H1 (cell line): ENCODE measurements around the gene ZNF595. TPM values are rescaled to one million over a fixed set of nuclear protein-coding genes. Genes with fewer than 3 reads are reported as not detected.

Experiments
- CTCF ChIA-PET: fragments of 300-600 bp; sonication (Branson Sonifier 250); formaldehyde crosslinking; loops from one replicate; lab custom pipeline; 2021; ENCODE audit not compliant: partially characterized antibody; lab: Charles Lee
- POLR2A ChIA-PET: fragments of 300-600 bp; sonication (Branson Sonifier 250); formaldehyde crosslinking; loops from one replicate; lab custom pipeline; 2021; ENCODE audit warnings: inconsistent platforms; ENCODE audit not compliant: partially characterized antibody; lab: Charles Lee
- DNase-seq, 2 experiments: peaks; one replicate each; pipeline versions ENCODE4 v3.0.0 to v3.0.0-alpha.2; 2010 to 2022; ENCODE audit warnings: low spot score in 2 of 2, low read depth in 1 of 2, mixed read lengths in 1 of 2
- FAIRE-seq: peaks from 2 replicates; lab custom pipeline; 2011; peaks lifted over from hg19 to GRCh38; lab: Jason Lieb, UNC
- H2AFZ ChIP-seq: 2 replicates; pipeline ENCODE4 v1.8.1; 2012; ENCODE audit warnings: low read length, inconsistent platforms
- H2AK5ac ChIP-seq: 2 replicates; pipeline ENCODE4 v1.6.1; 2013; ENCODE audit warnings: low read depth, low read length
- H2BK120ac ChIP-seq: replicated peaks from 2 replicates; pipeline ENCODE3; 2013; ENCODE audit warnings: low read depth, low read length, inconsistent platforms
- H2BK12ac ChIP-seq: 2 replicates; pipeline ENCODE4 v1.6.1; 2013; ENCODE audit warnings: low read depth, low read length
- H2BK15ac ChIP-seq: 2 replicates; pipeline ENCODE4 v1.6.1; 2013; ENCODE audit warnings: low read length
- H2BK20ac ChIP-seq: 2 replicates; pipeline ENCODE4 v1.6.1; 2013; ENCODE audit warnings: low read length
- H2BK5ac ChIP-seq: 2 replicates; pipeline ENCODE4 v1.6.1; 2013; ENCODE audit warnings: low read depth, low read length
- H3K14ac ChIP-seq: 2 replicates; pipeline ENCODE4 v1.6.1; 2013; ENCODE audit warnings: inconsistent platforms; ENCODE audit not compliant: insufficient read length
- H3K18ac ChIP-seq: 2 replicates; pipeline ENCODE4 v1.6.1; 2013; ENCODE audit warnings: low read length; ENCODE audit errors: extremely low read depth
- H3K23ac ChIP-seq: 2 replicates; pipeline ENCODE4 v1.6.1; 2013; ENCODE audit warnings: inconsistent platforms; ENCODE audit not compliant: insufficient read length
- H3K23me2 ChIP-seq: 2 replicates; pipeline ENCODE4 v1.6.1; 2013; ENCODE audit warnings: low read depth, low read length
- H3K27ac ChIP-seq: 2 replicates; pipeline ENCODE4 v1.6.1; 2011; ENCODE audit warnings: low read depth, low read length, inconsistent platforms
- H3K27me3 ChIP-seq, 4 experiments: replicated peaks in 1 of 4; 1 replicate in 1 of 4; 2 replicates in 3 of 4; pipeline versions ENCODE4 v1.6.1 to v1.8.1; 2011 to 2013; ENCODE audit warnings: low read length in 3 of 4, mild to moderate bottlenecking in 3 of 4, inconsistent platforms in 2 of 4, mixed read lengths in 2 of 4, moderate library complexity in 1 of 4; ENCODE audit not compliant: control insufficient read depth in 3 of 4, insufficient read depth in 3 of 4; ENCODE audit errors: extremely low read depth in 1 of 4
- H3K36me3 ChIP-seq, 4 experiments: 2 replicates each; pipeline versions ENCODE4 v1.6.1 to v1.8.1; 2011 to 2013; ENCODE audit warnings: mild to moderate bottlenecking in 4 of 4, low read length in 3 of 4, moderate library complexity in 2 of 4, control low read depth in 1 of 4, inconsistent platforms in 1 of 4; ENCODE audit not compliant: insufficient read depth in 4 of 4, control insufficient read depth in 2 of 4
- H3K4ac ChIP-seq: replicated peaks from 2 replicates; pipeline ENCODE3; 2013; ENCODE audit warnings: low read length, low read depth, mixed read lengths, inconsistent platforms; ENCODE audit not compliant: insufficient read length
- H3K4me1 ChIP-seq, 4 experiments: replicated peaks in 1 of 4; 1 replicate in 1 of 4; 2 replicates in 3 of 4; pipeline versions ENCODE4 v1.6.1 to v1.8.1; 2011 to 2013; ENCODE audit warnings: low read length in 3 of 4, inconsistent platforms in 2 of 4, mixed read lengths in 1 of 4; ENCODE audit not compliant: insufficient read depth in 4 of 4, control insufficient read depth in 3 of 4
- H3K4me2 ChIP-seq, 2 experiments: 2 replicates each; pipeline versions ENCODE4 v1.6.1 to v1.8.1; 2011 to 2013; ENCODE audit warnings: low read depth in 2 of 2, low read length in 2 of 2, control low read depth in 1 of 2, inconsistent platforms in 1 of 2, mild to moderate bottlenecking in 1 of 2; ENCODE audit not compliant: insufficient read depth in 1 of 2
- H3K4me3 ChIP-seq, 4 experiments: fragments of 200-600, 300-600 bp in 1 of 4; sonication (generic), shearing (Covaris generic), sonication (Bioruptor Twin) in 1 of 4; 2 replicates each; pipeline versions ENCODE4 v1.5.1 to v1.8.1; 2011 to 2016; ENCODE audit warnings: low read length in 4 of 4, low read depth in 3 of 4, control low read depth in 2 of 4, inconsistent platforms in 2 of 4, mild to moderate bottlenecking in 2 of 4, mixed read lengths in 1 of 4, moderate library complexity in 1 of 4; ENCODE audit not compliant: insufficient read depth in 2 of 4; ENCODE audit errors: extremely low read depth in 1 of 4
- H3K56ac ChIP-seq: replicated peaks from 2 replicates; pipeline ENCODE3; 2013; ENCODE audit warnings: low read depth, mild to moderate bottlenecking, mixed read lengths, low read length, inconsistent platforms; ENCODE audit not compliant: insufficient read length
- H3K79me1 ChIP-seq: 2 replicates; pipeline ENCODE4 v1.6.1; 2013; ENCODE audit warnings: low read depth, low read length, control low read depth
- H3K79me2 ChIP-seq, 2 experiments: 2 replicates each; pipeline versions ENCODE4 v1.6.1 to v1.8.1; 2012 to 2013; ENCODE audit warnings: low read length in 2 of 2, mild to moderate bottlenecking in 2 of 2, inconsistent platforms in 1 of 2; ENCODE audit not compliant: insufficient read depth in 2 of 2, control insufficient read depth in 1 of 2
- H3K9ac ChIP-seq, 4 experiments: replicated peaks in 1 of 4; 1 replicate in 1 of 4; 2 replicates in 3 of 4; pipeline versions ENCODE4 v1.6.1 to v1.8.1; 2011 to 2013; ENCODE audit warnings: low read depth in 3 of 4, low read length in 3 of 4, control low read depth in 2 of 4, mild to moderate bottlenecking in 2 of 4, moderate library complexity in 2 of 4, inconsistent platforms in 1 of 4; ENCODE audit errors: extremely low read depth in 1 of 4
- H3K9me3 ChIP-seq, 2 experiments: 2 replicates each; pipeline versions ENCODE4 v1.6.1 to v1.8.1; 2012 to 2013; ENCODE audit warnings: mild to moderate bottlenecking in 2 of 2, moderate library complexity in 2 of 2, control low read depth in 1 of 2, inconsistent platforms in 1 of 2, low read depth in 1 of 2, low read length in 1 of 2, mixed read lengths in 1 of 2; ENCODE audit not compliant: insufficient read depth in 2 of 2
- H4K20me1 ChIP-seq, 2 experiments: replicated peaks in 1 of 2; 2 replicates each; pipeline versions ENCODE3 to v1.8.1; 2011 to 2013; ENCODE audit warnings: inconsistent platforms in 2 of 2, low read length in 2 of 2, mild to moderate bottlenecking in 1 of 2; ENCODE audit not compliant: insufficient read depth in 2 of 2, control insufficient read depth in 1 of 2
- H4K5ac ChIP-seq: 2 replicates; pipeline ENCODE4 v1.6.1; 2013; ENCODE audit warnings: low read length, low read depth, mixed read lengths, inconsistent platforms; ENCODE audit not compliant: insufficient read length
- H4K8ac ChIP-seq: 2 replicates; pipeline ENCODE4 v1.8.0; 2013; ENCODE audit warnings: mild to moderate bottlenecking, moderate library complexity, low read length, inconsistent platforms; ENCODE audit not compliant: insufficient read depth; ENCODE audit errors: extremely low read depth
- H4K91ac ChIP-seq: replicated peaks from 2 replicates; pipeline ENCODE3; 2013; ENCODE audit warnings: low read length, mixed read lengths, inconsistent platforms; ENCODE audit not compliant: insufficient read length
- BACH1 ChIP-seq: IDR thresholded peaks from 2 replicates; pipeline ENCODE4 v1.6.1; 2012; ENCODE audit warnings: low read length, improper control_type of control experiment
- CBX5 ChIP-seq: fragments of 300-800, 300-1000 bp; sonication (generic); IDR thresholded peaks from 2 replicates; pipeline ENCODE4 v1.7.1; 2016; ENCODE audit warnings: antibody characterized with exemption, low read length, low read depth
- CBX8 ChIP-seq: fragments of 300-800, 300-1000 bp; sonication (generic); IDR thresholded peaks from 2 replicates; pipeline ENCODE4 v1.7.1; 2016; ENCODE audit warnings: low read depth, low read length, borderline replicate concordance
- CTBP2 ChIP-seq: IDR thresholded peaks from 2 replicates; pipeline ENCODE4 v1.7.0; 2011; ENCODE audit warnings: borderline replicate concordance, mild to moderate bottlenecking, moderate library complexity, mixed read lengths, low read length; ENCODE audit not compliant: insufficient read depth, insufficient read length
- E2F6 ChIP-seq: IDR thresholded peaks from 2 replicates; pipeline ENCODE4 v1.6.1; 2012; ENCODE audit warnings: inconsistent platforms
- POLR2A ChIP-seq, 2 experiments: IDR thresholded peaks; 1 replicate in 1 of 2; 2 replicates in 1 of 2; pipeline ENCODE4 v1.6.1; 2011; ENCODE audit warnings: low read depth in 2 of 2, low read length in 2 of 2, mild to moderate bottlenecking in 2 of 2; ENCODE audit errors: control extremely low read depth in 1 of 2
- POU5F1 ChIP-seq: IDR thresholded peaks from 2 replicates; pipeline ENCODE4 v1.6.1; 2011; ENCODE audit warnings: low read depth, mild to moderate bottlenecking, low read length, moderate library complexity
- RBBP5 ChIP-seq: IDR thresholded peaks from 2 replicates; pipeline ENCODE4 v1.7.1; 2012; ENCODE audit warnings: low read depth, mild to moderate bottlenecking, inconsistent platforms, low read length, moderate library complexity, borderline replicate concordance
- RXRA ChIP-seq: IDR thresholded peaks from 2 replicates; pipeline ENCODE4 v1.6.1; 2011; ENCODE audit warnings: low read depth, mild to moderate bottlenecking, low read length, moderate library complexity; ENCODE audit not compliant: insufficient read depth
- SIN3A ChIP-seq, 2 experiments: IDR thresholded peaks in 1 of 2; conservative IDR thresholded peaks in 1 of 2; 2 replicates each; pipeline ENCODE4 v1.6.1; 2011 to 2012; ENCODE audit warnings: low read length in 2 of 2, improper control_type of control experiment in 1 of 2, low read depth in 1 of 2, mild to moderate bottlenecking in 1 of 2
- SIX5 ChIP-seq: IDR thresholded peaks from 2 replicates; pipeline ENCODE4 v1.6.1; 2011; ENCODE audit warnings: mild to moderate bottlenecking, low read depth, low read length
- SP1 ChIP-seq: IDR thresholded peaks from 2 replicates; pipeline ENCODE4 v1.6.1; 2011; ENCODE audit warnings: low read depth, low read length
- SP4 ChIP-seq: IDR thresholded peaks from 2 replicates; pipeline ENCODE4 v1.6.1; 2012; ENCODE audit warnings: low read length, inconsistent platforms
- SRF ChIP-seq: IDR thresholded peaks from 2 replicates; pipeline ENCODE4 v1.6.1; 2011; ENCODE audit warnings: mild to moderate bottlenecking, low read depth, low read length, moderate library complexity
- TBP ChIP-seq: IDR thresholded peaks from 2 replicates; pipeline ENCODE4 v1.6.1; 2011; ENCODE audit warnings: low read depth, low read length, improper control_type of control experiment
- WGBS, 2 experiments: shearing (Covaris generic) in 1 of 2; methylation state at CpG; one replicate each; pipeline versions ENCODE4 v1.1.6 to v1.1.7; 2013 to 2015; ENCODE audit warnings: low lambda C conversion rate in 2 of 2, mixed read lengths in 2 of 2, inconsistent platforms in 1 of 2, low coverage in 1 of 2, missing lambda C conversion rate in 1 of 2; ENCODE audit not compliant: insufficient replicate concordance in 2 of 2, insufficient coverage in 1 of 2, insufficient read length in 1 of 2; ENCODE audit errors: extremely low coverage in 1 of 2, missing lambda C conversion rate in 1 of 2; 5-methylcytosine and 5-hydroxymethylcytosine counted together
- polyA plus RNA-seq, 7 experiments: library from polyadenylated mRNA; depleted of rRNA in 3 of 7; stranded (reverse) in 5 of 7; unstranded in 2 of 7; fragments of >200 nt in 5 of 7; fragments of 200-250 nt in 2 of 7; gene quantifications; 1 replicate in 5 of 7; 2 replicates in 1 of 7; 4 replicates in 1 of 7; pipeline versions ENCODE4 v1.2.1 to v1.2.3, GENCODE V29; 2011 to 2013; ENCODE audit warnings: missing spikeins in 2 of 7, mixed read lengths in 2 of 7
- total RNA-seq: library from RNA; stranded (reverse); fragmentation: NEBNext Ultra II Directional; extraction: Animal tissue kit (Norgen Biotek cat#: 25700); gene quantifications from 2 replicates; pipeline ENCODE4 v1.2.1, GENCODE V29; 2021

ZNF595 gene
- total and polyA plus RNA-seq, 2 of the 8 experiments (the other 6 are each of a cell fraction or from before 2014, with no cell fraction given): 3.3 to 22.5 TPM

DNA sequence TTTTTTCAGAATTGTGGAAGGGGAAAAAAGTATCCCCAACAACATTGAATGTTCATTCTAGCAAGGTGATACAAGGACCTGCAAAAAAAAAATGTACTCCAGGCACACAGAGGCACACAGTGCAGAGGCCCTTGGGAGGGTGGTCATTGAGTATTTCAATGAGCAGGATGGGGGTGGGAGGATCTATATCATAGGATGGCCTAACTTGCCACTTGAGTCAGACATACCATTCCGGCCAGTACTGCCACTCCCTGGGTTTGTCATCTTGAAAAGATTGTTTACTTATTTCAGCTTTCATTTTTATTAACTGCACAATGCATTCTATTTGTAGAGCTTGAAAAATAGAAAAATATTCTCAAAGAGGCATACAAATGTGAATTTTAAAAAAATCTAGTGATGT is 18.7 kb downstream of the ZNF595 start:
- no peak overlapping the region for H2AFZ ChIP-seq
- TF ChIP-seq CTBP2 (no peak), E2F6 (no peak), CBX5 (no peak), SIN3A (conservative IDR thresholded peaks at IDR 0.05 in 1 of 2, IDR thresholded peaks at IDR 0.05 in 1 of 2; ENCODE audit: low read depth in 1 of 2, low read length in 2 of 2) (no peak), SP4 (no peak), SP1 (no peak), SRF (no peak), POLR2A (IDR thresholded peaks at IDR 0.05; ENCODE audit: control extremely low read depth in 1 of 2, low read depth in 2 of 2, low read length in 2 of 2) (no peak), POU5F1 (no peak), RBBP5 (no peak), CBX8 (no peak), TBP (no peak), RXRA (no peak), SIX5 (no peak), BACH1 (no peak)

More for the DNA sequence above, 18.7 kb downstream of the ZNF595 start:
- Histone ChIP-seq H4K20me1 (no peaks in the 10 kb centered on the region), H3K23ac (no peak overlapping the region), H2BK15ac (no peak overlapping the region), H2AK5ac (no peak overlapping the region), H3K79me1 (no peaks in the 10 kb centered on the region), H4K5ac (no peak overlapping the region), H3K56ac (no peak overlapping the region), H3K18ac (no peak overlapping the region), H3K9ac (no peak overlapping the region), H3K4me2 (no peak overlapping the region), H3K23me2 (no peaks in the 10 kb centered on the region), H3K14ac (no peak overlapping the region), H2BK20ac (no peak overlapping the region), H2BK5ac (no peak overlapping the region), H3K27me3 (no peaks in the 10 kb centered on the region), H2BK12ac (no peak overlapping the region), H2BK120ac (no peak overlapping the region), H3K4ac (no peak overlapping the region), H3K4me1 (no peaks in the 10 kb centered on the region), H3K9me3 (peaks cover 62 to 73% of the 10 kb centered on the region in 2 experiments), H3K4me3 (no peak overlapping the region; a peak in 1 of 8 replicates), H4K91ac (no peak overlapping the region), H3K36me3 (peaks cover 3 to 70% (median 37%) of the 10 kb centered on the region in 4 experiments; a peak in 7 of 8 replicates), H3K27ac (no peak overlapping the region), H3K79me2 (peaks cover 10 to 77% of the 10 kb centered on the region in 2 experiments), H4K8ac (no peak overlapping the region)
- no peak for FAIRE-seq
- CTCF ChIA-PET: interaction anchor here (0.6 kb wide), 1 partner anchor 19 kb away, joined by 3 read pairs; no protein-coding TSS in a partner anchor
- WGBS, 2 experiments: 85% methylated on average over 1 of the region's 1 CpG; no CpG with 5 or more reads in 1 of the 2 experiments
- DNase-seq: no peak
- POLR2A ChIA-PET: interaction anchor here (0.6 kb wide), 1 partner anchor 397 kb away, joined by 3 read pairs; no protein-coding TSS in a partner anchor
